Measurements from ENCODE around the gene IPO4. TPM values are rescaled to one million over a fixed set of nuclear protein-coding genes. Genes with fewer than 3 reads are reported as not detected.
"Not testable (repeated sequence)": the region's sequence is repeated elsewhere in the genome, so short reads cannot be mapped to it uniquely, and the experiment has no call there.

The IPO4 gene
- polyA plus RNA-seq, 1 donor (not counting 4 experiments of a cell fraction or from before 2014, with no cell fraction given), result 18.6 TPM

DNA sequence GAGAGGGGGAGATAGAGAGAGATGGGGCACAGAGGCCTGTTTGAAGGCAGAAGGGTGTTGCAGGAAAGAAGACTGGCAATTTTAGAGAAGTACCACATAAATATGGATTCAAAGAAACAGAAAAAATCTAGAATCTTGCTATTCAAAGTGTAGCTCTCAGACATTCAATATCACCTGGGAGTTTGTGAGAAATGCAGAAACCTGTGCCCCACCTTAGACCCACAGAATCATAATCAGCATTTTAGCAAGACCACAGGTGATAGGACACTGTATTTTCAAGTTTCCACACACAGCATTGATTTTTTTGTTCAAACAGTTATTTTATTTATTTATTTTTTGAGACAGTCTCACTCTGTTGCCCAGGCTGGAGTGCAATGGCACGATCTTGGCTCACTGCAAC is 40.3 kb upstream of the IPO4 start:
- FAIRE-seq, result no peak

DNA sequence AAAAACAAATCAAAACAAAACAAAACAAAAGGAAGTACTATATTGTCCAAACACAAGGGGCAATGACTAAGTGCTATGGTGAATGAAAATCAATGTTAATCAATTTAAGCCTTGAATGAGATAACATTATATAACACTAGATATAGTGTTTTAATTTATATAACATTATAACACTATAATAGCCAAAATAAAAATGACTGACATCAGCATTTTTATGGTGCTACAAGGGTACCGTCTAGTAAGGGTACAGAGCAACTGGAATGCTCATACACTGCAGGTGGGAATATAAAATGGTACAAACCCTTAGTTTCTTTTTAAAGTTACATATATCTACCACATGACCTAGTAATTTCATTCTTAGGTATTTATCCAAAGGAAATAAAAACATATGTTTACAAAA is 37.9 kb upstream of the IPO4 start:
- peaks cover 79% of the 10 kb centered on the region for H3K79me2 ChIP-seq (ENCODE audit: control insufficient read depth, insufficient read depth, low read length)
- H4K20me1 ChIP-seq (ENCODE audit: control insufficient read depth, extremely low read depth, insufficient read depth, low read length), result no peaks in the 10 kb centered on the region
- no peak overlapping the region for H2AFZ ChIP-seq (ENCODE audit: control insufficient read depth, low read length)
- H3K9ac ChIP-seq (ENCODE audit: control insufficient read depth, extremely low read depth, insufficient read depth, low read length), result no peak overlapping the region
- H3K9me1 ChIP-seq (ENCODE audit: control insufficient read depth, extremely low read depth, insufficient read depth, low read length), result no peaks in the 10 kb centered on the region
- dilution Hi-C loops (cut with MboI; ENCODE audit: extremely low pct_ligation_motif_present, low sequenced_read_pairs), result no loop called here
- no peak overlapping the region for H3K4me2 ChIP-seq (ENCODE audit: control insufficient read depth, extremely low read depth, insufficient read depth, low read depth, low read length)
- H3K9me3 ChIP-seq (ENCODE audit: control insufficient read depth, low read depth, low read length), result no peaks in the 10 kb centered on the region
- H3K27me3 ChIP-seq (ENCODE audit: control insufficient read depth, extremely low read depth, insufficient read depth, low read length), result no peaks in the 10 kb centered on the region
- peaks cover 2 to 5% of the 10 kb centered on the region in 2 experiments for H3K36me3 ChIP-seq (ENCODE audit: control insufficient read depth in 2 of 2, extremely low read depth in 1 of 2, insufficient read depth in 2 of 2, low read length in 2 of 2)
- no peak for FAIRE-seq
- DNase-seq (ENCODE audit: low read depth, low spot score), result no peak
- TF ChIP-seq EZH2 (IDR thresholded peaks at IDR 0.05; ENCODE audit: low read length), result no peak
- TF ChIP-seq, protein P1, sequence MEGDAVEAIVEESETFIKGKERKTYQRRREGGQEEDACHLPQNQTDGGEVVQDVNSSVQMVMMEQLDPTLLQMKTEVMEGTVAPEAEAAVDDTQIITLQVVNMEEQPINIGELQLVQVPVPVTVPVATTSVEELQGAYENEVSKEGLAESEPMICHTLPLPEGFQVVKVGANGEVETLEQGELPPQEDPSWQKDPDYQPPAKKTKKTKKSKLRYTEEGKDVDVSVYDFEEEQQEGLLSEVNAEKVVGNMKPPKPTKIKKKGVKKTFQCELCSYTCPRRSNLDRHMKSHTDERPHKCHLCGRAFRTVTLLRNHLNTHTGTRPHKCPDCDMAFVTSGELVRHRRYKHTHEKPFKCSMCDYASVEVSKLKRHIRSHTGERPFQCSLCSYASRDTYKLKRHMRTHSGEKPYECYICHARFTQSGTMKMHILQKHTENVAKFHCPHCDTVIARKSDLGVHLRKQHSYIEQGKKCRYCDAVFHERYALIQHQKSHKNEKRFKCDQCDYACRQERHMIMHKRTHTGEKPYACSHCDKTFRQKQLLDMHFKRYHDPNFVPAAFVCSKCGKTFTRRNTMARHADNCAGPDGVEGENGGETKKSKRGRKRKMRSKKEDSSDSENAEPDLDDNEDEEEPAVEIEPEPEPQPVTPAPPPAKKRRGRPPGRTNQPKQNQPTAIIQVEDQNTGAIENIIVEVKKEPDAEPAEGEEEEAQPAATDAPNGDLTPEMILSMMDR (optimal IDR thresholded peaks at IDR 0.05 in 1 of 3, IDR thresholded peaks at IDR 0.05 in 1 of 3, conservative IDR thresholded peaks at IDR 0.05 in 1 of 3; ENCODE audit: extremely low read depth in 1 of 3, insufficient read depth in 2 of 3, low read length in 3 of 3), result no peak
- H3K4me3 ChIP-seq (ENCODE audit: control insufficient read depth in 2 of 3, extremely low read depth in 1 of 3, insufficient read depth in 2 of 3, low read depth in 1 of 3, low read length in 3 of 3), result no peak overlapping the region
- H3K27ac ChIP-seq (ENCODE audit: control insufficient read depth, insufficient read depth, low read length), result no peak overlapping the region
- peaks cover 22% of the 10 kb centered on the region for H3K4me1 ChIP-seq (ENCODE audit: control insufficient read depth, extremely low read depth, insufficient read depth, low read length)

More for the DNA sequence above, 40.3 kb upstream of the IPO4 start:
- dilution Hi-C loops (cut with MboI; ENCODE audit: extremely low pct_ligation_motif_present, low sequenced_read_pairs), result no loop called here
- no peak for DNase-seq (ENCODE audit: low read depth, low spot score)
- H3K27me3 ChIP-seq (ENCODE audit: control insufficient read depth, extremely low read depth, insufficient read depth, low read length), result no peaks in the 10 kb centered on the region
- no peak overlapping the region for H3K4me2 ChIP-seq (ENCODE audit: control insufficient read depth, extremely low read depth, insufficient read depth, low read depth, low read length)
- peaks cover 36% of the 10 kb centered on the region for H3K4me1 ChIP-seq (ENCODE audit: control insufficient read depth, extremely low read depth, insufficient read depth, low read length)
- H3K9me3 ChIP-seq (ENCODE audit: control insufficient read depth, low read depth, low read length), result no peaks in the 10 kb centered on the region
- no peak for TF ChIP-seq EZH2 (IDR thresholded peaks at IDR 0.05; ENCODE audit: low read length)
- H3K36me3 ChIP-seq (ENCODE audit: control insufficient read depth in 2 of 2, extremely low read depth in 1 of 2, insufficient read depth in 2 of 2, low read length in 2 of 2), result peaks cover 2 to 5% of the 10 kb centered on the region in 2 experiments
- no peak overlapping the region for H3K4me3 ChIP-seq (ENCODE audit: control insufficient read depth in 2 of 3, extremely low read depth in 1 of 3, insufficient read depth in 2 of 3, low read depth in 1 of 3, low read length in 3 of 3)
- H3K9me1 ChIP-seq (ENCODE audit: control insufficient read depth, extremely low read depth, insufficient read depth, low read length), result no peaks in the 10 kb centered on the region
- H4K20me1 ChIP-seq (ENCODE audit: control insufficient read depth, extremely low read depth, insufficient read depth, low read length), result no peaks in the 10 kb centered on the region
- no peak overlapping the region for H3K9ac ChIP-seq (ENCODE audit: control insufficient read depth, extremely low read depth, insufficient read depth, low read length)
- peaks cover 75% of the 10 kb centered on the region for H3K79me2 ChIP-seq (ENCODE audit: control insufficient read depth, insufficient read depth, low read length)
- no peak overlapping the region for H2AFZ ChIP-seq (ENCODE audit: control insufficient read depth, low read length)
- no peak overlapping the region for H3K27ac ChIP-seq (ENCODE audit: control insufficient read depth, insufficient read depth, low read length)

- Histone ChIP-seq H3K4me2 (ENCODE audit: control insufficient read depth, extremely low read depth, insufficient read depth, low read depth, low read length) (peak overlapping the region; percentile 51), H3K27me3 (ENCODE audit: control insufficient read depth, extremely low read depth, insufficient read depth, low read length) (no peaks in the 10 kb centered on the region), H3K4me3 (ENCODE audit: control insufficient read depth in 2 of 3, extremely low read depth in 1 of 3, insufficient read depth in 2 of 3, low read depth in 1 of 3, low read length in 3 of 3) (no peak overlapping the region), H4K20me1 (ENCODE audit: control insufficient read depth, extremely low read depth, insufficient read depth, low read length) (no peaks in the 10 kb centered on the region), H3K9me3 (ENCODE audit: control insufficient read depth, low read depth, low read length) (no peaks in the 10 kb centered on the region), H3K79me2 (ENCODE audit: control insufficient read depth, insufficient read depth, low read length) (peaks cover 80% of the 10 kb centered on the region), H3K9me1 (ENCODE audit: control insufficient read depth, extremely low read depth, insufficient read depth, low read length) (no peaks in the 10 kb centered on the region), H2AFZ (ENCODE audit: control insufficient read depth, low read length) (no peak overlapping the region), H3K4me1 (ENCODE audit: control insufficient read depth, extremely low read depth, insufficient read depth, low read length) (peaks cover 21% of the 10 kb centered on the region), H3K27ac (ENCODE audit: control insufficient read depth, insufficient read depth, low read length) (peak overlapping the region; percentile 60), H3K9ac (ENCODE audit: control insufficient read depth, extremely low read depth, insufficient read depth, low read length) (no peak overlapping the region), H3K36me3 (ENCODE audit: control insufficient read depth in 2 of 2, extremely low read depth in 1 of 2, insufficient read depth in 2 of 2, low read length in 2 of 2) (peaks cover 2 to 5% of the 10 kb centered on the region in 2 experiments)
- dilution Hi-C loops (cut with MboI; ENCODE audit: extremely low pct_ligation_motif_present, low sequenced_read_pairs), result no loop called here
- FAIRE-seq (peak; percentile 66), DNase-seq (ENCODE audit: low read depth, low spot score) (no peak)
- TF ChIP-seq, protein P1 (optimal IDR thresholded peaks at IDR 0.05 in 1 of 3, IDR thresholded peaks at IDR 0.05 in 1 of 3, conservative IDR thresholded peaks at IDR 0.05 in 1 of 3; ENCODE audit: extremely low read depth in 1 of 3, insufficient read depth in 2 of 3, low read length in 3 of 3), result no peak
- TF ChIP-seq EZH2 (IDR thresholded peaks at IDR 0.05; ENCODE audit: low read length), result no peak
Observed at GRCh38 chr14:24224618-24225071, 36.0 kb upstream of the IPO4 start.

DNA sequence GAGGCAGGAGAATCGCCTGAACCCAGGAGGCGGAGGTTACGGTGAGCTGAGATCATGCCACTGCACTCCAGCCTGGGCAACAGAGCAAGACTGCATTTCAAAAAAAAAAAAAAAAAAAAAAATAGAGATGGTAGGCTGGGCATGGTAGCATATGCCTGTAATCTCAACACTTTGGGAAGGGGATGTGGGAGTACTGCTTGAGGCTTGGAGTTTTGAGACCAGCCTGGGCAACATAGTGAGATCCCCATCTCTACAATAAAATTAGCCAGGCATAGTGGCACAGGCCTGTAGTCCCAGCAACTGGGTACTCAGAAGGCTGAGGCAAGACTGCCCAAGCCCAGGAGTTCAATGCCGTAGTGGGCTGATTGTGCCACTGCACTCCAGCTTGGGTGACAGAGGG is 34.4 kb upstream of the IPO4 start:
- Histone ChIP-seq H3K79me2 (ENCODE audit: control insufficient read depth, insufficient read depth, low read length) (peaks cover 75% of the 10 kb centered on the region), H3K4me1 (ENCODE audit: control insufficient read depth, extremely low read depth, insufficient read depth, low read length) (peaks cover 18% of the 10 kb centered on the region)
- H3K4me3 ChIP-seq (ENCODE audit: control insufficient read depth in 2 of 3, extremely low read depth in 1 of 3, insufficient read depth in 2 of 3, low read depth in 1 of 3, low read length in 3 of 3); DNase-seq (ENCODE audit: low read depth, low spot score); H3K36me3 ChIP-seq (ENCODE audit: control insufficient read depth in 2 of 2, extremely low read depth in 1 of 2, insufficient read depth in 2 of 2, low read length in 2 of 2); H4K20me1 ChIP-seq (ENCODE audit: control insufficient read depth, extremely low read depth, insufficient read depth, low read length); H3K9me3 ChIP-seq (ENCODE audit: control insufficient read depth, low read depth, low read length); FAIRE-seq; H2AFZ ChIP-seq (ENCODE audit: control insufficient read depth, low read length); H3K9ac ChIP-seq (ENCODE audit: control insufficient read depth, extremely low read depth, insufficient read depth, low read length); H3K27ac ChIP-seq (ENCODE audit: control insufficient read depth, insufficient read depth, low read length); dilution Hi-C loops (cut with MboI; ENCODE audit: extremely low pct_ligation_motif_present, low sequenced_read_pairs); H3K9me1 ChIP-seq (ENCODE audit: control insufficient read depth, extremely low read depth, insufficient read depth, low read length); H3K27me3 ChIP-seq (ENCODE audit: control insufficient read depth, extremely low read depth, insufficient read depth, low read length); H3K4me2 ChIP-seq (ENCODE audit: control insufficient read depth, extremely low read depth, insufficient read depth, low read depth, low read length): not testable (repeated sequence)

Measured in keratinocyte (primary cell).